HG03025 (cell line): ENCODE results near the gene CORO1C.
"Not testable (repeated sequence)": the region's sequence is repeated elsewhere in the genome, so short reads cannot be mapped to it uniquely, and the experiment has no call there.

Experiments used
- ATAC-seq: cut with Tn5 transposase; IDR thresholded peaks from one replicate; pipeline ENCODE4 v1.9.1; 2021; ENCODE audit warnings: mild to moderate bottlenecking, moderate library complexity; ENCODE audit not compliant: unreplicated experiment, low FRiP score

Gene CORO1C

DNA sequence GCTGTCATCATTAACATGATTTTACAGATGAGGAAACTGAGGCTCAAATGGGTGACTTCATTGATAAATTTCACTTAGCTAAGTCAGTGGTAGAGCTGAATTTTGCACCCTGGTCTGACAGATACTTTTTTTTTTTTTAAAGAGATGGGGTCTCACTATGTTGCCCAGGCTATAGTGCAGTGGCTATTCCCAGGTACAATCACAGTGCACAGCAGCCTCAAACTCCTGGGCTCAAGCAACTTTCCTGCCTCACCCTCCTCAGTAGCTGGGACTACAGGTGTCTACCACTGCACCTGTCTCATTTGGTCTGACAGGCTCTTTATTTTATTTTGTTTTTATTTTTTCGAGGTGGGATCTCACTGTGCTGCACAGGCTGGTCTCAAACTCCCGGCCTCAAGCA, 24.2 kb upstream of the CORO1C start:
- ATAC-seq = no peak

DNA sequence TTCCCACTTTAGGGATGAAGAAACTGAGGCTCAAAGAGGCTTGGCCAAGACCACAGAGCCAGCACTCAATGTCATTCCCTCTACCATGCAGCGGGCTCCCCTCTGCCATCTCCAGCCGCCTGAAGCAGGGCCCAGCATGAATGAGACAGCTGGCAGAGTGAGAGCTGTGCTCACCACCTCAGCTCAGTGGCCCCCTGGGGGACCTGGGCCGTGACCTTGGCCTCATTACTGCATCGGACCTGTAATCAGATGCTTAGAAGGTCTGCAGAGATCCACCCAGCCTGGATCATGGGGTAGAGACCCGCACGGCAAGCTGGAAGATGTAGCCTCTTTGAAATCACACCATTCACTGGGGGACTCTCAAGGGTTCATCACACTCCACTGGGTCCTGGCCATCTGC, 22.7 kb upstream of the CORO1C start:
- ATAC-seq = no peak

DNA sequence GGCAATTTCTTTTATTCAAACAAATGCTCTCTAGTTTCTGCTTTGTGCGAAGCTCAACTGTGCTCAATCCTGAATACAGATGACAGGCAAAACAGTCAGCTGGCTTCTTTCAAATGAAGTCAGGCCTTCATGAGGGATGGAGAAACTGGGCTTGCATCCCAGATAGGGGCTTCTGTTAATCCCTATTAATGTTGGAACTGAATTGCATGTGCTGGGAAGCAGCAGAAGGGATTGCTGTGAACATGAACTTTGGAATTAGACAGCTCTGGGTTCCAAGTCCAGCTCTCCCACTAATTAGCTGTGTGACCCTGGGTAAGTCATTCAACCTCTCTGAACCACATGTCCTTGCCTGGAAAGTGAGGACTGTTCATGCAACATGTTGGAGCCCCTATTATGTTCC, 21.1 kb upstream of the CORO1C start:
- ATAC-seq = no peak

DNA sequence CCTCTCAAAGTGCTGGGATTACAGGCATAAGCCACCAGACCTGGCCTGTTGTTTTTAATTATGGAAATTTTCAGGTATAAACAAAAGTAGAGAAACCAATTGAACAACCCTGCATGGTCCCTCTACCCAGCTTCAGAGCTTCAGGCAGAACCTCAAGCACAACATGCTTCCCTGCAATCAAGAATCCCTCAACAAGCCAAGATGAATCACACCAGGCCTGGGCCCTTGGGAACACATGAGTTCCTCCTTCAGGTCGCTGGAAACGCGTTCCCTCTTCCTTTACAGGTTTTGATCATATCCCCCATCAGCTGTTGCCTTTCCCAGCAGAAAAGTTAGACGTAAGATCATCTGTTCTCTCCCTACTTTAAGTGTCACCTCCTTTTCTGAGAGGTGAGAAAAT, 20.5 kb upstream of the CORO1C start:
- ATAC-seq = no peak

DNA sequence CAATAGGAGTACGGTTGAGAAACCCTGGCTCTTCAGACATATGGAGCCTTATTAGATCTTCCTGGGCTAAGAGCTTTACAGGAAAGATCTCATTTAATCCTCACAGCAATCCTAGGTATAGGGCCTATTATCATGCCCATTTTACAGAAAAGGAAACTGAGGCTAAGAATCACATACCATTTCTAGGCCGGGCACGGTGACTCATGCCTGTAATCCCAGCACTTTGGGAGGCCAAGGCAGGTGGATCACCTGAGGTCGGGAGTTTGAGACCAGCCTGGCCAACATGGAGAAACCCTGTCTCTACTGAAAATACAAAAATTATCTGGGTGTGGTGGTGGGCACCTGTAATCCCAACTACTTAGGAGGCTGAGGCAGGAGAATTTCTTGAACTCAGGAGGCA, 19.7 kb upstream of the CORO1C start:
- ATAC-seq = not testable (repeated sequence)

DNA sequence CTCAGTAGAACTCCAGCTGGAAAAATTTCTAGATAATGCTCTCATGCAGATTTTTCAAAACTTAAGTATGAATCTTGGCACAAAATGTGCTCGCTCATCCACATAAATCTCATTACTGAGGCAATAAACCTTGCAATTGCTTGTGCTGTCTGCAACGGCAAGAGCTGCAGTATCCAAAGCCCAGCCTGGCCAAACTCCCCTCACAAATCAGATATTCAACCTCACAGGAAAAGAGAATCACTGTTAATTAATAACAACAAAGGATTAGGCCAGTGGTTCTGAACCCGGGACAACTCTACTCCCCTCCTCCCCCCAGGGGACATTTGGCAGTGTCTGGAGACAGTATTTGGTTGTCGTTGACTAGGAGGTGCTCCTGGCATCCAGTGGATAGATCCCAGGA, 19.2 kb upstream of the CORO1C start:
- no peak for ATAC-seq

DNA sequence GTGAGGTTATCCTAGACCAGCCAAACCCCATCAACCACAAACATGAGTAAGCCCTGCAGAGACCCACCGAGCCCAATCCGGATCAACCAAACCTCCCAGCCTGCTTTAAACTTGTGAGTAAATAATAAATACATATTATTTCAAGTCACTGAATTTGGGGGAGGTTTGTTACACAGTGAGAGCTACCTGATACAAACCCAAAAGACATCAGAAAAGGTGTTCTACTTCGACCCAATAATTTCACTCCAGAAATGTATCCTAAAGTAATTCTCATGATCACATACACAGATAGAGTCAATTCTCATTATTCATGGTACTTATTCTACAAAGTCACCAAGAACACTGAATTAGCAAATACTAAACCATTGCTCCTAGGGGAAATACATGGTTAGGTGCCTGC, 16.2 kb upstream of the CORO1C start:
- ATAC-seq = no peak

DNA sequence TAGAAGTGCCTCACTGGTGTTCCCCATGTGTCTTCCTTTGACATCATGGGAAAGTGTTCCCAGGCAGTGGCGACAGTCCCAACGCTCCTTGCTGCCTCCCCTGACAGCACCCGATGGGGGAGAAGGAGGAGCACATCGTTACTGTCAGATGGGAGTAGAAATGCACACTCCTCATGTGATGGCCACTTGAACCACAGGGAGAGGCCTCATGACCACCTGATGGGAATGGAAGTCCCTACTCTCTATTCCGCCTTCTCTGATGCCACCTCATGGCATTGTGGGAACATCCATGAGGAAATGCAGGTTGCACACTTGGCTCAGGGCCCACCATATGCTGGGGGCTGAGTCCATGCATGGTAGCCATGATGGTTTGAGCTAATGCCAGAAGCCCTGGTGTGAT, 14.3 kb upstream of the CORO1C start:
- no peak for ATAC-seq

DNA sequence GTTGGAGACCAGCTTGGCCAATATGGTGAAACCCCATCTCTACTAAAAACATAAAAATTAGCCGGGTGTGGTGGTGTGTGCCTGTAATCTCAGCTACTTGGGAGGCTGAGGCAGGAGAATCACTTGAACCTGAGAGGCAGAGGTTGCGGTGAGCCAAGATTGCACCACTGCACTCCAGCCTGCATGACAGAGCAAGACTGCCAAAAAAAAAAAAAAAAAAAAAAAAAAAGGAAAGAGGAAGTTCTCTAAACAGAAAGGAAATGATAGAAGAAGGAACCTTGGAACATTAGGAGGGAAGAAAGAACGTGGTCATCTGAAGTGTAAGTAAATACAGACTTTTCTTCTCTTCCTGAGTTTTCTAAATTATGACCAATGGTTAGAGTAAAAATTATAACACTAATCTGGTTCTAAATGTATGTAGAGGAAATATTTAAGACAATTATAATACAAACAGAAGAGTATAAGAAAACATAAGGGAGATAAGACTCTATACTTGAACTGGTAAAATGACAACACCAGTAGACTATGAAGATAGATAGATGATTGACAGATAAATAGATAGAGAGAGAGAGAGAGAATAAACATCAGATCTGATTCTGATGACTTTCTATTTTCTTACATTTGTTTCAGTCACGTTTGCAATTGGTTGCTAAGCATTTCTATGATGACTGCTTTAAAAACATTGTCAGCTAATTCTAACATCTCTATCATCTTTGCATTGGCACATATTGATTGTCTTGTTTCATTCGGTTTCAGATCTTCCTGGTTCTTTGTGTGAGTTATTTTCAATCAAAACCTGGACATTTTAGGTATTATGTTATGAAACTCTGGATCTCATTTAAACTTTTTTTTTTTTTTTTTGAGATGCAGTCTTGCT, 12.9 kb upstream of the CORO1C start:
- ATAC-seq = no peak

DNA sequence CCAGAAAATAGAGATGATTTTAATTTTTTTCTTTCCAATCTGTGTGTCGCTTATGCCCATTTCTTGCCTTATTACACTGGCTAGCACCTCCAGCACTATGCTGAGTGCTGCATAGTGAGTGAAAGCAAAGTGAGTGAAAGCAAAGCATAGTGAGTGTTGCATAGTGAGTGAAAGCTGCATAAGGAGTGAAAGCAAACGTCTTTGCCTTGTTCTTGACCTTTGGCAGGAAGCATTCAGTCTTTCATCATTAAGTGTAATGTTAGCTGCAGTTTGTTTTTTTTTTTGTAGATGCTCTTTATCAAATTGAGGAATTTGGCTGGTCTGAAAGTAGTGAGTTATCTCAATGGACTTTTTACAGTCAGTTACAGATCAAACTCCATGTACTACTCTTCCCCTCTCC, 6.9 kb upstream of the CORO1C start:
- ATAC-seq = no peak

DNA sequence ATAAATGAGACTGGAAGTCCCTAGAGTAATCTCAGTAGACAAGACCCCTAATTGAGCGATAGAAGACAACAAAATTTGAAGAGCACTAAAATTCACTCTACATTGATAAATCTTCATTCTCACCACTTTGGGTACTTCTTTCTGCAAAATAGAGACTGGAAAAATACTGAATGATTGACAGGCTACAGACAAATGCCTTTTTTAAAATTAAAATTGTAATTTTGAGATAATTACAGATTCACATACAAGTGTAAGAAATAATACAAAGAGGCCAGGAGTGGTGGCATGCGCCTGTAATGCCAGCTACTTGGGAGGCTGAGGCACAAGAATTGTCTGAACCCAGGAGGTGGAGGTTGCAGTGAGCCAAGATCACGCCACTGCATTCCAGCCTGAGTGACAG, 4.5 kb upstream of the CORO1C start:
- ATAC-seq = no peak

DNA sequence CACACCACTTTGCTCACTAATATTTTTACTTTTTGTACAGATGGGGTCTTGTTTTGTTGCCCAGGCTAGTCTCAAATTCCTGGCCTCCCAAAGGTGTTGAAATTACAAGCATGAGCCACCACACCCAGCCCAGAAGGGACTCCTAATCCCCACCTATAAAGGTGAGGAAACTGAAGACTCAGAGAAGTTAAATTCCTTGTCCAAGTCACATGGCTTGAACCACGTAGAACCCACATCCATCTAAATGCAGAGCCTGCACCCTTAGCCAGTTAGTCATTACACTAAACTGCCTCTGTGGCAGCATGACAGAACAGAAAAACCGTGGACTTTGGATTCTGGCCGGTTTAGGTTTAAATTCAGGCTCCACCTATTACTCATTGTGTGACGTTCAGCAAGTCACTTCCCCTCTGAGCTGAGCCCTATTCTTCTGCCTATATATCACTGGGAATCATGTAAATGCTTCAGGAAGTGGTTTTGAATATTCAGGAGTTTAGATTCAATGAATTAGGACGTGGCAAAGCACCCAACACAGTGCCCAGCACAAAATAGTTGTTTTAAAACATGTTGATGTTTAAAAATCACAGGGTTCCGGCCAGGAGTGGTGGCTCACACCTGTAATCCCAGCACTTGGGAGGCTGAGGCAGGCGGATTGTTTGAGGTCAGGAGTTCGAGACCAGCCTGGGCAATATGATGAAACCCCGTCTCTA, 3.0 kb upstream of the CORO1C start:
- no peak for ATAC-seq

DNA sequence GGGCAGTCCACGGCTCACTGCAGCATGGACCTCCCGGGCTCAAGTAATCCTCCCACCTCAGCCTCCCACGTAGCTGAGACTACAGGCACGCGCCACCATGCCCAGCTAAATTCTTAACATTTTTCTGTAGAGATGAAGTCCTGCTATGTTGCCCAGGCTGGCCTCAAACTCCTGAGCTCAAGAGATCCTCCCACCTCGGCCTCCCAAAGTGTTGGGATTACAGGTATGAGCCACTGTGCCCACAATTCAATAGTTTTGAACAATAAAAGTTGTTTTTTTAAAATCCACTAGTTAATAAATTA, 1.9 kb upstream of the CORO1C start:
- not testable (repeated sequence) for ATAC-seq

DNA sequence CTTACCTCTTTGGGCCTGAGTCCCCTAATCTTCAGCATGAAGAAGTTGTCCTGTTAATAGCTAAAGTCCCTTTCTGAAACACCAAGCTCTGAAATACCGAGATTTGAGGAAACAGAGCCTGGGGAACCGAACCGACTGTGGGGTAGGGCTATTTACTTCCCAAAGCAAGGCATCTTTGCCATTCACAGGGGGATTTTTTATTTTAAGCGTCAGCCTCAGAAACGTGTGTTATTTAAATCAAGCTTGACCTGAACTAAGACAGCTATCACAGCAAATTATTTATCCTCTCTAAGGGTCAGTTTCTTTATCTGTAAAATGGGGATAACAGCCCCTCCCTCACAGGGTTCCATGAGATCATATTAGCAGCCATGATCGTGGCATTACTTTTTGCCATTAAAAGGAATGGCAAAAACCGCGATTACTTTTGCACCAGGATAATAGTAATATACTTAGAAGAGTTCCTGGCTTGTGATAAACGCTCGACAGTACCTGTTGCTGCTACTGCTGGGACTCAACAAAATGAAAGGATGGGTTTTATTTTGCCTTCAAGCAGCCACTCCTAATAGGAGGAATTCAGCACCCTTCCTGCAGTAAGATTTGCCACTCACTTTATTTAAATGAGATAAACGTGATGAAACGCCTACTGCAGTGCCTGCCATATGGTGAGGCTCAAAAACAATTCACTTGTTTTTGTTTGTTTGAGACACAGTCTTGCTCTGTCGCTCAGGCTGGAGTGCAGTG, 1.3 kb upstream of the CORO1C start:
- ATAC-seq = no peak

DNA sequence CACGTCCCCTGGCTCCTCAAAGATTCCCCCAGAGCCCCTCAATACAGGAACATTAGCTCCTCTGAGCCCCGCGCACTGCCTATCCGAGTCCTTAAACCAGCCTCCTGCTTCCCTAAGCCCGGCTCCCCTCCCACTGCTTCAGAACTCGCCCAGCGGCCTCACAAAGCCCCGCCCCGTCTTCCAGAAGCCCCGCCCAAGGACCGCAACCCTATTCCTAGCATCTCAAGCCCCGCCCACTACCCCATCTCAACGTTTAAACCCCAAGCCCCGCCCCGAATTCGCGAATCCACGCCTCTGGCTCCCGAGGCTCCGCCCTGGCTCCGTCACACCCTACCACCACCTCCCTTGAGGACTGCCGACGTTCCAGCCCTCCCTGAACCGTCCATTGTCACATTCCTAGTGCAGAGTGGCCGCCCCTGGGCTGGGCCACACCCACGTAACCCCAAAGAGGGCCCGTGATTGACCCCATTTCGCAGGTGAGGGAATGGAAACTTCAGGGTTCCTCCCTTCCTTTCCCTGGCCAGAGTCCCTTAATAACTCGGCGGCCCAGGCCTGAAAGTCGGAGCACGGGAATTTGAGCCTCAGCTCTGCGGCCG, 646 bp upstream of the CORO1C start:
- ATAC-seq = peak; percentile 50

DNA sequence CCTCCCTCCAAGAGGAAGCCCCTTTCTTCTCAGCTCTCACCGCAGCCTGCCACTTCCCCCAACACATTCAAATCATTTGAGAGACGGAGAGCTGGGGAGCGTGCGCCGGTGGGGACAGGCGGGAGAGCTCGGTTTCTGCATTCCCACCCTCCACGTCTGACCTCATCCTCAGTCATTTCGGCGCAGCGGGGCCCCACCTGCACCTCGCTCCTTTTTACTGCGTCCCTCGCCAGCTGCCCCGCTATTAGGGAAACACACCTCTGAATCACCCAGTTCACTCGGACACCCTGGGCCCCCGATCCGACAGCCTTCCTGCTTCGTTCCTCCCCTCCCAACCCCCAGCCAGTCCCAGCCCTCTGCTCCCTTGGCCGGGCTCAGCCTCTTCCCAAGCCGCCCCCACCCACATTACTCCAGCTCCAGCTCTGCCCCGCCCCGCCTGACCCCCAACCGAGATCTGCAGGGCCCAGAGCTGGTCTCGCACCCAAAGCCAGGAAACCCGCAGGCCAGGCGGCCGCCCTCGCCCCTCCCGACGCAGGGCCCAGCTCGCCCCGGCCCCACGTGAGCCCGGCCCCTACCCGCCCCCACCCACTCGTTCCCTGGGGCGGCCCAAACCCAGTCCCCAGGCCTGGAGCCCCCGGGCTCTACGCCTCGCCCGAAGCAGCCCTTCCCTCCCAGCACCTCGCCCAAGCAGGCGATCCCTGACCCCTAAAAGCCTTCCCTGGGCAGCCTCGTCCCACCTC, 783 bp downstream of the CORO1C start:
- peak; percentile 1 for ATAC-seq

DNA sequence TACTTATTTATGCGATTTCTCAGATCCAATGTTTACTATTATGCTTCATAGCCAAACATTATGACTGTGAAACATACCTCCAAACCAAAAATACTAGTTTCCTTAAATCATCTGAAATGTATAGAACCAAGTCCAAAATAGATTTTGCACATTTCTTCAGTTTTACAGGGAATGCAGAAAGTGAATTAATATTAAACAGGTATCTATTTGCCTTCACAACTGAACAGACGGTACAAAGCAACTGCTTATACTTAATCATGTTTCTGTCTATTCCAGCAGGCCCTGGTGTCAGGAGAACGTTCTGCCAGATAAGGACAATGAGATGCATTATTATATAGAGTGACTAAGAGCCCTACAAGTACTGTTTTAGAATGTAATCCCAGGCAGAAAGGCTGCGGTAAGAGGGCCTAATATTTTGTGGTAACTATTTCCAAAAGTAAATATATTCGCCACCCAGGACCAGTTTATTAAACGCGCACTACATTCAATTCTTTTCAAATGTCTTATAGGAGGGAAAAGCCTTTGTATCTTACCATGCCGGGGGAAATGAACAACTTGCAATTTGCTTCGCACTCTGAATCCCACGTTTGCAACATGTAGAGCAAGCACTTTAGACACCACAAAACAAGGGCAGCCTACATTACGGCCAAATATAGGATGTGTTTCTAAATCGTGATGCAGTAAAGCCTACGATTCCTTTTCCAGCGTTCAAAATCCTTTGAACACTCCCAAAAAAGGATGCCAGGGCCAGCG, 1.5 kb downstream of the CORO1C start:
- ATAC-seq = no peak

DNA sequence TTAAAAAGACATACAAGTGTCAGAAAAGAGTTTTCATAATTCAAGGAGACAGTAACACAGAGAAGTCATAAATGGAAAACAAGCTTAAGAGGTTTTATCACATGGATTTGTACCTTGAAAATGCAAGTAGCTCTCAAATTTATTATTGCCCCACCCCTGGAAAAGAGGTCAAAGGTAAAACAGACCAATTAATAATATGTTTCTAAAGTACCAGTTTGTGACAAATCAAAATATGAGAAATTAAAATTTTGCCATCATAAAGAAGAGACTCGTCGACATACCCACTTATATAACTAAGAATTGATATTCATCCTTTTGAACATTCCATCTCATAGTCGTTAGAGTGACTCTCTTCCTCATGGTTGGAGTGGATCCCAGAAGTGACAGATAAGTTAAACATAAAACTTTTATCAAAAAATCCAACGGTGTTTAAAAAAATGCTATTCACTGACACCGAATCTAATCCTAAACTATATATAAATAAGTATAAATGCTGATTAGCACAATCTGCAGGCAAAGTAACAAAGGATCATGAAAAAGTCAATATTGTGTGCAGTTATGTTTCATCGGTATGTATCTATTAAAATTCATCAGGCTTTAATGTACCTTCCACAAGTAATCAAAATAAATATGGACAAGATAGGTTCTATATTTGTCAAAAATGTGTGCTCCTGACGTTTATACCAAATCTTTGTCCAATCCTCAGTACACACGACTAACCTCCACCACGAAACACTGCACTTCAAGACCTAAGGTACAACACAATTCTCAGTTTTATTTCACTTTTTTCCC, 2.3 kb downstream of the CORO1C start:
- no peak for ATAC-seq
